Measurements from ENCODE around the gene DPH5. TPM values are rescaled to one million over a fixed set of nuclear protein-coding genes. Genes with fewer than 3 reads are reported as not detected.

DPH5 gene
- total and polyA plus RNA-seq, 2 donors (not counting 3 experiments of a cell fraction or from before 2014, with no cell fraction given) = 37.2 to 43.6 TPM

DNA sequence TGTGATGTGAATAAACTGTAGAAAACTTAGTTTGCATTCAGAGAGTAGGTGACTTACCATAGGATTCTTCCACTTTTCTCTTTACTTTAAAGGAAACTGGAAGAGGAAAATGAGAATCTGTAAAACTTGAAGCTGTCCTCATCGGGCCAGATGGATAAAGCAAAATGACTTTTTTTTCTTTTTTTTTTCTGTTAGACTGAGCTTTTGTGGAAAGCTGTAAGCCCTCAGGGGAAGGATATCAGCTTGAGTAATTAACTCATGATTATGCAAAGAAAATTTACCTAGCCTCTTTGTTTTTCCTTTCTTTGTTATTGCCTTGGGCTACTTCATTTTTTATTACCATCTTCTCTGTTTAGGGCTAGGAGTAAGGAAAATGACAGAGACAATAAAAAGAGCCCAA lies 53.4 kb downstream of the DPH5 start:
- Histone ChIP-seq H3K36me3 (ENCODE audit: control insufficient read depth in 2 of 2, extremely low read depth in 1 of 2, insufficient read depth in 2 of 2, low read length in 2 of 2) (peaks cover 7 to 11% of the 10 kb centered on the region in 2 experiments), H3K27me3 (ENCODE audit: control insufficient read depth in 2 of 2, insufficient read depth in 2 of 2, low read length in 2 of 2) (no peaks in the 10 kb centered on the region), H3K4me1 (ENCODE audit: control insufficient read depth, extremely low read depth, insufficient read depth, low read length) (peaks cover 5% of the 10 kb centered on the region), H3K9me3 (replicated peaks; ENCODE audit: control insufficient read depth, insufficient read depth, low read length) (no peaks in the 10 kb centered on the region), H4K20me1 (replicated peaks; ENCODE audit: control insufficient read depth, extremely low read depth, insufficient read depth, low read length) (no peaks in the 10 kb centered on the region), H2AFZ (ENCODE audit: low read depth, low read length) (no peak overlapping the region), H3K9ac (replicated peaks; ENCODE audit: extremely low read depth, insufficient read depth, low read length) (no peak overlapping the region), H3K4me3 (replicated peaks in 1 of 3; ENCODE audit: insufficient read depth in 1 of 3, low read depth in 1 of 3, low read length in 3 of 3) (no peak overlapping the region), H3K4me2 (ENCODE audit: insufficient read depth, low read length) (no peak overlapping the region), H3K9me1 (replicated peaks; ENCODE audit: control insufficient read depth, extremely low read depth, insufficient read depth, low read length) (no peaks in the 10 kb centered on the region), H3K27ac (ENCODE audit: insufficient read depth, low read depth, low read length) (no peak overlapping the region), H3K79me2 (ENCODE audit: control insufficient read depth, insufficient read depth, low read length) (no peaks in the 10 kb centered on the region)
- dilution Hi-C loops (cut with MboI; ENCODE audit: extremely low pct_ligation_motif_present, low sequenced_read_pairs) (no loop called here), intact Hi-C loops (cut with micrococcal nuclease) (no loop called here)
- DNase-seq (ENCODE audit: low read depth, low spot score) = no peak
- TF ChIP-seq EZH2 (IDR thresholded peaks at IDR 0.05; ENCODE audit: borderline replicate concordance, low read depth, low read length, severe bottlenecking) = no peak
- TF ChIP-seq JUN (IDR thresholded peaks at IDR 0.05; ENCODE audit: borderline replicate concordance, insufficient read depth, insufficient read length, low read depth) = no peak
- TF ChIP-seq MYC (IDR thresholded peaks at IDR 0.05; ENCODE audit: low read depth, low read length) = no peak
- TF ChIP-seq, protein P1, sequence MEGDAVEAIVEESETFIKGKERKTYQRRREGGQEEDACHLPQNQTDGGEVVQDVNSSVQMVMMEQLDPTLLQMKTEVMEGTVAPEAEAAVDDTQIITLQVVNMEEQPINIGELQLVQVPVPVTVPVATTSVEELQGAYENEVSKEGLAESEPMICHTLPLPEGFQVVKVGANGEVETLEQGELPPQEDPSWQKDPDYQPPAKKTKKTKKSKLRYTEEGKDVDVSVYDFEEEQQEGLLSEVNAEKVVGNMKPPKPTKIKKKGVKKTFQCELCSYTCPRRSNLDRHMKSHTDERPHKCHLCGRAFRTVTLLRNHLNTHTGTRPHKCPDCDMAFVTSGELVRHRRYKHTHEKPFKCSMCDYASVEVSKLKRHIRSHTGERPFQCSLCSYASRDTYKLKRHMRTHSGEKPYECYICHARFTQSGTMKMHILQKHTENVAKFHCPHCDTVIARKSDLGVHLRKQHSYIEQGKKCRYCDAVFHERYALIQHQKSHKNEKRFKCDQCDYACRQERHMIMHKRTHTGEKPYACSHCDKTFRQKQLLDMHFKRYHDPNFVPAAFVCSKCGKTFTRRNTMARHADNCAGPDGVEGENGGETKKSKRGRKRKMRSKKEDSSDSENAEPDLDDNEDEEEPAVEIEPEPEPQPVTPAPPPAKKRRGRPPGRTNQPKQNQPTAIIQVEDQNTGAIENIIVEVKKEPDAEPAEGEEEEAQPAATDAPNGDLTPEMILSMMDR (IDR thresholded peaks at IDR 0.05; ENCODE audit: extremely low read depth in 1 of 2, insufficient read depth in 1 of 2, low read depth in 1 of 2, low read length in 2 of 2) = no peak
- TF ChIP-seq, protein P2, sequence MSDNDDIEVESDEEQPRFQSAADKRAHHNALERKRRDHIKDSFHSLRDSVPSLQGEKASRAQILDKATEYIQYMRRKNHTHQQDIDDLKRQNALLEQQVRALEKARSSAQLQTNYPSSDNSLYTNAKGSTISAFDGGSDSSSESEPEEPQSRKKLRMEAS (IDR thresholded peaks at IDR 0.05; ENCODE audit: insufficient read depth, insufficient read length) = no peak
- TF ChIP-seq GATA2 (IDR thresholded peaks at IDR 0.05; ENCODE audit: insufficient read depth, insufficient read length, low read depth, low read length) = no peak
- no peak for TF ChIP-seq POLR2A (IDR thresholded peaks at IDR 0.05; ENCODE audit: low read depth, low read length)
- no peak for TF ChIP-seq POLR2AphosphoS5 (IDR thresholded peaks at IDR 0.05; ENCODE audit: insufficient read depth, low read depth, low read length)
- no peak for TF ChIP-seq FOS (IDR thresholded peaks at IDR 0.05; ENCODE audit: borderline replicate concordance, insufficient read depth, low read length)
- CTCF ChIA-PET = interaction anchor here (1.4 to 3.2 kb wide), 2 partner anchors 13 to 316 kb away, joined by 3 to 14 read pairs; no protein-coding TSS in a partner anchor
- no TSS peak for BruUV-seq (replicated peaks)
- POLR2A ChIA-PET = no interaction called here
- no peak for FAIRE-seq

Data from endothelial cell of umbilical vein (primary cell).